Measurements from ENCODE around the gene ADCK2. TPM values are rescaled to one million over a fixed set of nuclear protein-coding genes. Genes with fewer than 3 reads are reported as not detected.
A peak's percentile ranks its signal among the peaks of the same experiment; 100 is the strongest.
"Not testable (repeated sequence)": the region's sequence is repeated elsewhere in the genome, so short reads cannot be mapped to it uniquely, and the experiment has no call there.

ADCK2 gene
- total RNA-seq, 1 donor from 2014 or later: 12.4 TPM

GRCh38 chr7:140674899-140675701 lies 2.4 kb downstream of the ADCK2 start:
- Histone ChIP-seq H3K9ac (ENCODE audit: low read length) (no peak overlapping the region), H3K4me2 (ENCODE audit: low read length) (no peak overlapping the region), H3K36me3 (ENCODE audit: insufficient read depth, low read length) (no peaks in the 10 kb centered on the region), H3K27me3 (ENCODE audit: insufficient read depth, low read length) (no peaks in the 10 kb centered on the region), H3K27ac (ENCODE audit: low read depth, low read length) (no peak overlapping the region), H3K9me3 (ENCODE audit: insufficient read depth, low read depth, low read length) (no peaks in the 10 kb centered on the region), H3K79me2 (ENCODE audit: insufficient read depth, low read length) (no peaks in the 10 kb centered on the region), H2AFZ (ENCODE audit: low read depth, low read length) (no peak overlapping the region), H3K4me1 (ENCODE audit: insufficient read depth, low read length) (peaks cover 8% of the 10 kb centered on the region), H3K4me3 (ENCODE audit: insufficient read depth, low read depth, low read length) (no peak overlapping the region), H4K20me1 (ENCODE audit: insufficient read depth, low read length) (no peaks in the 10 kb centered on the region)
- DNase-seq (ENCODE audit: low read depth): peak; percentile 25
- Mint-ChIP-seq H3K9me3 (ENCODE audit: unreplicated experiment) (no peaks in the 10 kb centered on the region), H3K27me3 (ENCODE audit: low read depth, unreplicated experiment) (peaks cover 2% of the 10 kb centered on the region), H3K27ac (ENCODE audit: unreplicated experiment) (peak overlapping the region; percentile 0), H3K4me1 (ENCODE audit: low read depth, unreplicated experiment) (peaks cover 8% of the 10 kb centered on the region), H3K4me3 (ENCODE audit: unreplicated experiment) (peak overlapping the region; percentile 34), H3K36me3 (ENCODE audit: low read depth, unreplicated experiment) (peaks cover 20% of the 10 kb centered on the region)
- peak; percentile 17 for TF ChIP-seq CTCF (IDR thresholded peaks at IDR 0.05; ENCODE audit: insufficient read depth, low read depth, low read length)
- TF ChIP-seq EZH2 (IDR thresholded peaks at IDR 0.05; ENCODE audit: insufficient read depth, low read length): no peak
- FAIRE-seq: no peak

- Mint-ChIP-seq H3K4me3 (ENCODE audit: unreplicated experiment) (no peak overlapping the region), H3K36me3 (ENCODE audit: low read depth, unreplicated experiment) (peaks cover 22% of the 10 kb centered on the region), H3K27me3 (ENCODE audit: low read depth, unreplicated experiment) (peaks cover 2% of the 10 kb centered on the region), H3K4me1 (ENCODE audit: low read depth, unreplicated experiment) (peaks cover 8% of the 10 kb centered on the region), H3K27ac (ENCODE audit: unreplicated experiment) (no peak overlapping the region), H3K9me3 (ENCODE audit: unreplicated experiment) (no peaks in the 10 kb centered on the region)
- no peak for DNase-seq (ENCODE audit: low read depth)
- H2AFZ ChIP-seq (ENCODE audit: low read depth, low read length): no peak overlapping the region
- H3K79me2 ChIP-seq (ENCODE audit: insufficient read depth, low read length): no peaks in the 10 kb centered on the region
- no peaks in the 10 kb centered on the region for H4K20me1 ChIP-seq (ENCODE audit: insufficient read depth, low read length)
- no peak overlapping the region for H3K4me3 ChIP-seq (ENCODE audit: insufficient read depth, low read depth, low read length)
- H3K4me2 ChIP-seq (ENCODE audit: low read length): no peak overlapping the region
- H3K9ac ChIP-seq (ENCODE audit: low read length): no peak overlapping the region
- H3K36me3 ChIP-seq (ENCODE audit: insufficient read depth, low read length): no peaks in the 10 kb centered on the region
- H3K27ac ChIP-seq (ENCODE audit: low read depth, low read length): no peak overlapping the region
- TF ChIP-seq CTCF (IDR thresholded peaks at IDR 0.05; ENCODE audit: insufficient read depth, low read depth, low read length): no peak
- no peaks in the 10 kb centered on the region for H3K27me3 ChIP-seq (ENCODE audit: insufficient read depth, low read length)
- peaks cover 8% of the 10 kb centered on the region for H3K4me1 ChIP-seq (ENCODE audit: insufficient read depth, low read length)
- H3K9me3 ChIP-seq (ENCODE audit: insufficient read depth, low read depth, low read length): no peaks in the 10 kb centered on the region
- no peak for FAIRE-seq
These were observed 3.0 kb downstream of the ADCK2 start for GRCh38 chr7:140675726-140676125.

GRCh38 chr7:140676306-140676705 lies 3.6 kb downstream of the ADCK2 start:
- Mint-ChIP-seq H3K27ac (ENCODE audit: unreplicated experiment) (no peak overlapping the region), H3K27me3 (ENCODE audit: low read depth, unreplicated experiment) (peaks cover 2% of the 10 kb centered on the region), H3K9me3 (ENCODE audit: unreplicated experiment) (no peaks in the 10 kb centered on the region), H3K36me3 (ENCODE audit: low read depth, unreplicated experiment) (peaks cover 25% of the 10 kb centered on the region), H3K4me3 (ENCODE audit: unreplicated experiment) (no peak overlapping the region), H3K4me1 (ENCODE audit: low read depth, unreplicated experiment) (peaks cover 8% of the 10 kb centered on the region)
- FAIRE-seq: no peak
- Histone ChIP-seq H4K20me1 (ENCODE audit: insufficient read depth, low read length) (no peaks in the 10 kb centered on the region), H3K79me2 (ENCODE audit: insufficient read depth, low read length) (no peaks in the 10 kb centered on the region), H3K4me3 (ENCODE audit: insufficient read depth, low read depth, low read length) (no peak overlapping the region), H2AFZ (ENCODE audit: low read depth, low read length) (no peak overlapping the region), H3K27ac (ENCODE audit: low read depth, low read length) (no peak overlapping the region), H3K4me2 (ENCODE audit: low read length) (no peak overlapping the region), H3K9ac (ENCODE audit: low read length) (no peak overlapping the region), H3K36me3 (ENCODE audit: insufficient read depth, low read length) (no peaks in the 10 kb centered on the region), H3K27me3 (ENCODE audit: insufficient read depth, low read length) (no peaks in the 10 kb centered on the region), H3K4me1 (ENCODE audit: insufficient read depth, low read length) (peaks cover 8% of the 10 kb centered on the region), H3K9me3 (ENCODE audit: insufficient read depth, low read depth, low read length) (no peaks in the 10 kb centered on the region)
- TF ChIP-seq EZH2 (IDR thresholded peaks at IDR 0.05; ENCODE audit: insufficient read depth, low read length) (no peak), CTCF (IDR thresholded peaks at IDR 0.05; ENCODE audit: insufficient read depth, low read depth, low read length) (no peak)
- DNase-seq (ENCODE audit: low read depth): no peak

- H3K4me2 ChIP-seq (ENCODE audit: low read length); H3K4me1 ChIP-seq (ENCODE audit: insufficient read depth, low read length); H3K27me3 ChIP-seq (ENCODE audit: insufficient read depth, low read length); H3K4me1 Mint-ChIP-seq (ENCODE audit: low read depth, unreplicated experiment); H3K27ac Mint-ChIP-seq (ENCODE audit: unreplicated experiment); H3K79me2 ChIP-seq (ENCODE audit: insufficient read depth, low read length); H3K9me3 ChIP-seq (ENCODE audit: insufficient read depth, low read depth, low read length); H3K4me3 ChIP-seq (ENCODE audit: insufficient read depth, low read depth, low read length); H3K9ac ChIP-seq (ENCODE audit: low read length); H3K4me3 Mint-ChIP-seq (ENCODE audit: unreplicated experiment); H3K36me3 ChIP-seq (ENCODE audit: insufficient read depth, low read length); H3K27me3 Mint-ChIP-seq (ENCODE audit: low read depth, unreplicated experiment); H3K27ac ChIP-seq (ENCODE audit: low read depth, low read length); H3K9me3 Mint-ChIP-seq (ENCODE audit: unreplicated experiment); H2AFZ ChIP-seq (ENCODE audit: low read depth, low read length); H4K20me1 ChIP-seq (ENCODE audit: insufficient read depth, low read length); FAIRE-seq; DNase-seq (ENCODE audit: low read depth): not testable (repeated sequence)
- peaks cover 25% of the 10 kb centered on the region for H3K36me3 Mint-ChIP-seq (ENCODE audit: low read depth, unreplicated experiment)
These were observed 4.2 kb downstream of the ADCK2 start for GRCh38 chr7:140676956-140677355.
